Stimulated activated naive B cell treated with anti-CD40 and anti-IgM and Interleukin-4, amounts not matched to agents 10 μg/mL and 1 μg/mL and 100 μg/mL, for 72 hours (primary cell): Measurements from ENCODE around the gene VILL.
"Not testable (repeated sequence)": the region's sequence is repeated elsewhere in the genome, so short reads cannot be mapped to it uniquely, and the experiment has no call there.

ENCODE experiments used
- ATAC-seq, 2 donors: fragments of 150-1000 bp; cut with Tn5 transposase; replicated peaks; 2 replicates each; pipeline ENCODE4 v1.10.0; 2021; ENCODE audit warnings: moderate library complexity in 1 of 2
- DNase-seq: peaks from one replicate; pipeline ENCODE4 v3.0.0; 2021
- H3K27ac Mint-ChIP-seq: one replicate; pipeline ENCODE4 v1.8.0; 2022; ENCODE audit warnings: mild to moderate bottlenecking, mixed read lengths
- H3K27me3 Mint-ChIP-seq, 2 donors: one replicate each; pipeline ENCODE4 v1.8.0; 2022; ENCODE audit warnings: mixed read lengths in 2 of 2
- H3K36me3 Mint-ChIP-seq, 2 donors: one replicate each; pipeline ENCODE4 v1.8.0; 2022; ENCODE audit warnings: mixed read lengths in 2 of 2, mild to moderate bottlenecking in 1 of 2
- H3K4me1 Mint-ChIP-seq, 2 donors: one replicate each; pipeline ENCODE4 v1.8.0; 2022; ENCODE audit warnings: mixed read lengths in 2 of 2, mild to moderate bottlenecking in 1 of 2
- H3K4me3 Mint-ChIP-seq, 2 donors: one replicate each; pipeline ENCODE4 v1.8.0; 2022; ENCODE audit warnings: mild to moderate bottlenecking in 2 of 2, mixed read lengths in 2 of 2, moderate library complexity in 1 of 2
- H3K9me3 Mint-ChIP-seq, 2 donors: one replicate each; pipeline ENCODE4 v1.8.0; 2022; ENCODE audit warnings: mixed read lengths in 2 of 2, mild to moderate bottlenecking in 1 of 2

VILL gene

DNA sequence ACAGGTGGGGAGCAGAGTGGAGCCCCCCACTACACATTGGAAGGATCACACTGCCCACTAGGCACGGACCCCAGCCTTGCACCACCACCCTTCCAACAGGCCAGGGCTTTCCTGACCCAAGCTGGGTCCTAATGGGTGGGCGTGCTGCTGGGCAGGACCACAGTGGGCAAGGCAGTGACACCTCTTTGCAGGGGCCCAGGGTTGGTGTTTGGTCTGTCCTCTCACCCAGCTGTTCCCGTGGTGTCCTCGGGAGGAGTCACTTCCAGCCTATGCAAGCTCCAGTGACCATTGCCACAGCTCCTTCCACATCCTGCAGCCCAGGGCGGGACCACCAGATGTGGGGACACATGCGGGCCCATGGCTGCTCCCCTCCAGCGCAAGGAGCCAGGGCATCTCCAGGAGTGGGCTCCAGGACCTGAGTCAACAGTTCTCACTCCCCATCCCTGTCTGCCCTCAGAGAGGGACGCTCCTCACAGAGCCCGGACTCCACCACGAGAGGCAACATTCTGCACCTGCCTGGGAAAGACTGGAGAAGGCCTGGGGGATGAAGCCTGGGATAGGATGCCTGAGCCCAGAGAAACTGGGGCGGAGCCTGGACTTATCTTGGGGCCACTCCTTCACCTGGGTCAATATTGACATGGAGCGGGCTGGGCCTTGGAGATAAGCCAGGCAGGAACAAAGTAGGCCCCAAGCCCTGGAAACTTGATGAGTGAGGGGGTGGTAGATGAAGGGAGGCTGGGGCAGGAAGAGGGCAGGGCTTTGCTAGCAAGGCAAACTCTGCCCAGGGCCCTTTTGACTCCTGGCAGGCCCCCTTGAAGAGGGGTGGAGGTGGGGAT, 3.9 kb upstream of the VILL start:
- DNase-seq, result no peak
- no peak for ATAC-seq

DNA sequence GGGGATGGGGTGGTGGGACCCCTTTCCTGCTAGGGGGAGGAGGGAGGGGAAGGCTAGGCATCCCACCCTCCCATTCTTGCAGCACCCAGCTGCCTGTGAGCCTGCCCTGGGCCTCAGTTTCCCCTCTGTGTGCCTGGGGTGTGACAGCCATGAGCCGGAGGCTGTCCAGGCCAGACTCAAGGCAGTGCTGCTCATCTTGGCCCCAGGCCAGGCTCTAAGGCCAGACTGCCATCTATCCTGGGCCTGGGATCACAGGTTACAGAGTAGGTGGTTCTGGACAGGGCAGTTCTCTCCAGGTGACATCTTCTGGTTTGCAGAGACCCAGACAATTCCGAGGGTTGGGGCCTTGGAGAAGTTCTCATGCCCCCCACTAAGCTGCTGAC, 3.3 kb upstream of the VILL start:
- no peaks in the 10 kb centered on the region for H3K4me1 Mint-ChIP-seq
- no peaks in the 10 kb centered on the region for H3K27me3 Mint-ChIP-seq
- no peak for ATAC-seq
- H3K9me3 Mint-ChIP-seq, result no peaks in the 10 kb centered on the region
- H3K4me3 Mint-ChIP-seq, result no peak overlapping the region
- DNase-seq, result no peak
- H3K27ac Mint-ChIP-seq, result no peak overlapping the region
- no peaks in the 10 kb centered on the region for H3K36me3 Mint-ChIP-seq

More for the DNA sequence above, 3.9 kb upstream of the VILL start:
- no peaks in the 10 kb centered on the region for H3K9me3 Mint-ChIP-seq
- H3K4me1 Mint-ChIP-seq, result no peaks in the 10 kb centered on the region
- H3K27ac Mint-ChIP-seq, result no peak overlapping the region
- H3K27me3 Mint-ChIP-seq, result no peaks in the 10 kb centered on the region
- no peak overlapping the region for H3K4me3 Mint-ChIP-seq
- no peaks in the 10 kb centered on the region for H3K36me3 Mint-ChIP-seq

DNA sequence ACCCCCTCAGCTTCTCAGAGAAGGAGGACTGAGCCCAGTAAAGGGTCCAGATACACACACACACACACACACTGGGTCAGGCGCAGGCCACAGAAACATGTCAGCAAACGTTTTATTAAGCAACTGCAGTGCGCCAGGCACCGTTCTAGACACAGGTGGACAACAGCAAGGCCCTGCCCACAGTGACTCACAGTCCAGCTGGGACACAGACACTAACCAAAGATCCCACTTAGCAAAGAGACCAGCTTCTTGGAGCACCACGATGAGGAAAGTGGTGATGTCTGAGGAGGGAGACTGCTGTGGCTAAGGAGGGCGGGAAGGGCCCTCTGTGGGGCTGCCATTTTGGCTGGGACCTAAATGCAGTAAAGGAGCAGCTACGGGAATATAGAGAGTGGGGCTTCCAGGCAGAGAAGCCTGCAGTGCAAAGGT, 2.8 kb upstream of the VILL start:
- Mint-ChIP-seq H3K36me3 (no peaks in the 10 kb centered on the region), H3K27ac (no peak overlapping the region), H3K27me3 (no peaks in the 10 kb centered on the region), H3K4me3 (no peak overlapping the region), H3K4me1 (no peaks in the 10 kb centered on the region), H3K9me3 (no peaks in the 10 kb centered on the region)
- no peak for DNase-seq
- ATAC-seq, result no peak

DNA sequence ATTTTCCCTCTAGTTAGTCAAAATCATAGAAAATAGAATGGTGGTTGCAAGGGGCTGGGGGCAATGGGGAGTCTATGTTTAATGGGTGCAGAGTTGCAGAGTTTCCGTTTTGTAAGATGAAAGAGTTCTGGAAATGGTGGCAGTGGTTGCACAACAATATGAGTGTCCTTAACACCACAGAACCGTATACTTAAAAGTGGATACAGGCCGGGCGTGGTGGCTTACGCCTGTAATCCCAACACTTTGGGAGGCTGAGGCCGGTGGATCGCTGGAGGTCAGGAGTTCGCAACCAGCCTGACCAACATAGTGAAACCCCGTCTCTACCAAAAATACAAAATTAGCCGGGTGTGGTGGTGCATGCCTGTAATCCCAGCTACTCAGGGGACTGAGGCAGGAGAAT, 2.2 kb upstream of the VILL start:
- DNase-seq, H3K27ac Mint-ChIP-seq, H3K27me3 Mint-ChIP-seq, H3K4me3 Mint-ChIP-seq, H3K4me1 Mint-ChIP-seq, ATAC-seq, H3K9me3 Mint-ChIP-seq, H3K36me3 Mint-ChIP-seq: not testable (repeated sequence)

DNA sequence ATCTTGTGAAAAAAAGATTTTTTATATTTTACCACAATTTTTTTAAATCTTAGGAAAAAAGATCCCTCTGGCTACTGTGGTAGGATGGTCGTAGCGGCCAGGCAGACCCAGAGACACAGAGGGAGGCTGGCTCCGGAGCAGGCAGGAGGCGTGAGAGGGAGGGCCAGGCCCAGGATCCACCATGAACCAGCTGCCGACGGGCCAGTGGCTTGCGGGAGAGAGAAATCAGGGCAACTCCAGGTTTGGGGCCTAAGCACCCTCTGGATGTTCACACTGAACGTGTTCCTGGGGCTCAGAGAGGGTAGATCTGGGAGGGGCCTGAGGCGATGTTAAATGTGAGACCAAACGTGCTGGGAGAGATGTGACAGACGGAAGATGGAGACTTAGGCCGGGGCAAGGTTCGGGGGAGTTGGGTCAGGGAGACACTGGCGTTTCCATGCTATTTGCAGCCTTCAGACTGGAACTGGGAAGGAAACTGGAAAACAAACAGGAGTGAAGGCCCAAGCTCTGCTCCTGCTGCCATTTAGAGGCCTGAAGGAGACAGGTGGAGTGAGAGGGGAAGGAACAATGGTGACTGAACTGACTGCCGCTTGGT, 1.6 kb upstream of the VILL start:
- Mint-ChIP-seq H3K4me1 (peaks cover 5 to 8% of the 10 kb centered on the region in 2 donors), H3K27me3 (no peaks in the 10 kb centered on the region), H3K36me3 (no peaks in the 10 kb centered on the region), H3K4me3 (no peak overlapping the region), H3K27ac (peak overlapping the region; percentile 9), H3K9me3 (no peaks in the 10 kb centered on the region)
- DNase-seq (no peak), ATAC-seq (no peak)

DNA sequence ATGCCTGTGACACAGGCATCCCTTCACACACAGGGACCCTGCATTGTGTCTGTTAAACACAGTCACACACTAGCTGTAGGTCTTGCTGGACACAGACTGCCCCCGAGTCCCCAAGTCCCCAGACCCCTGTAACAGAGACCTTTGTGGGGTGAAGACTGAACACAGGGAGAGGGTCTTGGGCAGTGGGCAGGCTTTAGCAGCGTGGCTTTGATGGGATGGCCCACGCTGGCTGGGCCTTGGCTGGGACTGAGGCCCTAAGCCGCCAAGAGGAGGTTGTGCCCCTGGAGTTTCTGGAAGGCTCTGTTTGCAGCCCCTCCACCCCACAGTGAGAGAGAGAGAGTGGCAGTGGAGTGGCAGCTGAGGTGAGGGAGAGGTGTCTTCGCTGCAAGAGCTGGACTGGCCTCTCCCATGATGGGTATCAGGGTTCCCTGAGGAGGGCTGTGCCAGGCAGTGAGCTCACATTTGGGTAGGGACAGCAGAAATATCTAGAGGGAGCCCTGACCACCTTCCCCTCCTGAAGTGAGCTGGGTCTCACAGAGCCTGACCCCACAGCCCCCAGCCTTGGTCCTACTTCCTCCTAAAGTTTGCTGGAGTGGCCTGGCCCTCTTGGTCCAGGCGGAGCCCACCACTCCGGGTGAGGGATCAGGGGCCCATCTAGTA, 635 bp upstream of the VILL start:
- Mint-ChIP-seq H3K27me3 (no peaks in the 10 kb centered on the region), H3K4me3 (no peak overlapping the region), H3K36me3 (no peaks in the 10 kb centered on the region), H3K27ac (no peak overlapping the region), H3K9me3 (no peaks in the 10 kb centered on the region), H3K4me1 (peaks cover 11 to 17% of the 10 kb centered on the region in 2 donors)
- DNase-seq (no peak), ATAC-seq (no peak)

DNA sequence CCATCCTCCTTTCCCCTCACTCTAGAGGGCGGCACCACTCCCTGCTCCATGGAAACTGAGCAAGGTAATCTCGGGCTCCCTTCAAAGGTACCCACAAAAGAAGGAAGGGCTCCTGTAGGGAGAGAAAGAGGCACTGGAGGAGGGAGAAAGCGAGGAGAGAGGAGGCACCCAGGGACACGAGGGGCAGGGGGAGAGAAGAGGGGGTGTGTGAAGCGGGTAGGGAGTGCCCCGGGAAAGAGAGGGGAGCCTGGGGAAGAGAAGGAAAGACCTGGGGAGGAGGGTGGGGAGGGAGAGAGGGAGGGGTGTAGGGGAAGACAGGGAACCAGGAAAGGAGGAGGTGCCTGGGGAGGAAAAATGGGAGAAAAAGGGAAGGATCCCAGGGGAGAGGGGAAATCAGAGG, 523 bp downstream of the VILL start:
- Mint-ChIP-seq H3K27me3 (no peaks in the 10 kb centered on the region), H3K9me3 (no peaks in the 10 kb centered on the region), H3K4me3 (no peak overlapping the region), H3K27ac (no peak overlapping the region), H3K36me3 (peaks cover 5 to 7% of the 10 kb centered on the region in 2 donors), H3K4me1 (peaks cover 17 to 27% of the 10 kb centered on the region in 2 donors)
- no peak for DNase-seq
- ATAC-seq, result no peak

DNA sequence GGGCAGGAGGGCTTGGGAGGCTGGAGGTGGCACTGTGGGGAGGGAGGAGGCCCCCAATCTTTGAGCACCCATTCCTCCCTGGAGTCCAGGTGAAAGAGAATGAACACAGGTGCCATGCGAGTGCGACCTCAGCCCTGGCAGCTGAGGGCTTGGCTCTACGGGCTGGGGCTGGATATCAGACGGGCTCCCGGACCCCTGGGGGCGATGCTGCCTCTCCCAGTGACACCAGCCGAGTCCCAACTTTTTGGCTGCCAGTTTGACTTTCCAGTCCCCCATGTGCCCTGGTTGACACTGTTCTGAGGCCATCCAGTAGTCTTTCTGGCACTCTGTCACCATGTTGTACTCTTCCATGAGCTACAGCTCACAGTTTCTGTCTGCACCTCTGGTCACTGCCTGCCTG, 1.2 kb downstream of the VILL start:
- Mint-ChIP-seq H3K27ac (peak overlapping the region; percentile 47), H3K4me1 (peaks cover 20 to 34% of the 10 kb centered on the region in 2 donors), H3K4me3 (no peak overlapping the region), H3K9me3 (peaks cover 0 to 3% of the 10 kb centered on the region in 2 donors), H3K27me3 (no peaks in the 10 kb centered on the region), H3K36me3 (peaks cover 12 to 14% of the 10 kb centered on the region in 2 donors)
- no peak for ATAC-seq
- DNase-seq, result no peak

DNA sequence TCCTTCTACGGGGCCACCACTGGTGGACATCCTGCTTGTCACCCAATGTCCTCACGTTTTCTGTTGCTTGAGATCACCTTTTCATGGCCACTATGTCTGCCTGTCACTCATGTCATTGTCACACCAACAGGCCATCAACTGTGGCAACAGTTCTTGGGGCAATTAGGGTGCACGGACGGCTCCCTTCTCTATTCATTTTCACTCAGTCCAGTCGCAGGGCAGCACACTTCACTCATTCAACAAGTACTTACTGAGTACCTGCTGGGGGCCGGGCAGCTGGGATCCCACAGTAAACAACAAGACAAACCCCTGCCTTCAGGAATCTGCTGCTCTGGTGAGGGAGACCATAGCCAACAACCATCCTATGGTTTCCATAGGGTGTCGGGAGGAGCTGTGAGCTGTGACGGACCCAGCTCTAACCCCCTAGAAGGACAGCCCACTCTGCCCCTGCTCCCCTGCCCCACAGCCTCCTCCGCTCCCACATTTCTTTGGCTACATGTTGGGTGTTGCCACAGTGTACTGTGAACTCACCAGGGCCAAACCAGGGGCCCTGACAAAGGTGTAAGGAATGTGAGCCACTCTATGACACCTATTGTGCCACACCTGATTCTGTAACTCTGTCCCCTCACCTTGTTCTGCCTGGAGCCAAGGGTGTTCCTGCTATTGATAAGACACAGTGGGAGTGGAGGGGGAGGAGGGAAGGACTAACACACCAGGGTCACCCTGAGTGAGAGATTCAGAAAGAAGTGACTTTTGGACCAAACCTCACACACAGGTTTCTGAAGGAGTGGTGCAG, 1.9 kb downstream of the VILL start:
- no peak overlapping the region for H3K27ac Mint-ChIP-seq
- peaks cover 0 to 3% of the 10 kb centered on the region in 2 donors for H3K9me3 Mint-ChIP-seq
- H3K36me3 Mint-ChIP-seq, result peaks cover 17 to 20% of the 10 kb centered on the region in 2 donors
- no peaks in the 10 kb centered on the region for H3K27me3 Mint-ChIP-seq
- H3K4me1 Mint-ChIP-seq, result peaks cover 26 to 40% of the 10 kb centered on the region in 2 donors
- ATAC-seq, result no peak
- no peak for DNase-seq
- H3K4me3 Mint-ChIP-seq, result no peak overlapping the region

DNA sequence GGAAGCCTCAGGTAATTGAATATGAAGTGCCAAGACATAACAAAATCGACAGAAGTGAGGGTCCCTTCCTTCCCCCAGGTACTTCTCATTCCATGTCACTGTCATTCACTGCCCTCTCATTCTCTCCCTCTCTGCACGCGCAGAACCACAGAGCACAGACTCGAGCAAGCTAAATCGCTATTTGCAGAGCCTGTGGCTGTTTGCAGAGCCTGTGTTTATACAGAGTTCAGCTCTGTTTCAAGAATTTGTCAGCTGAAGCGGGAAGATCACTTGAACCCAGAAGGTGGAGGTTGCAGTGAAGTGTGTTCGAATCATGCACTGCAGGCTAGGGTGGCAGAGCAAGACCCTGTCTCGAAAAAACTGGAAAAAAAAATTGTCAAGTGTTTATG, 2.5 kb downstream of the VILL start:
- Mint-ChIP-seq H3K36me3 (peaks cover 17 to 20% of the 10 kb centered on the region in 2 donors), H3K4me1 (peaks cover 28 to 42% of the 10 kb centered on the region in 2 donors), H3K27me3 (no peaks in the 10 kb centered on the region), H3K27ac (peak overlapping the region; percentile 4), H3K4me3 (peak overlapping the region; percentile 23 to 91), H3K9me3 (peaks cover 0 to 3% of the 10 kb centered on the region in 2 donors)
- no peak for DNase-seq
- no peak for ATAC-seq

DNA sequence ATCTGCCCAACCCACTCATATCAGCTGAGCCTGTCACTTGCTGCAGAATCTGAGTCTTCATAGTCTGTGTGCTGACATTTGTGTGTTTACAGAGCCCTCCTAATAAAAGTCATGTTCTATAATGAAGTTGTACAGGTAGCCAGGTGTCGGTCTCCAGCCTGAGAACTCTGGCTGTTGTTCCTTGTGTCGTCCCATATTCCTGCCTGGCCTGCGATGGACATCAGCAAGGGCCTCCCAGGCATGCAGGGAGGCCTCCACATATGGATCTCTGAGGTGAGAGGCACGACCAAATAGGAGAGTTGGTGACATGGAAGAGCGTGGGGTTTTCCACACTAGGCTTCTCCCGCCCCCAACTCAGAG, 2.9 kb downstream of the VILL start:
- Mint-ChIP-seq H3K27ac (peak overlapping the region; percentile 96), H3K4me1 (peaks cover 32 to 46% of the 10 kb centered on the region in 2 donors), H3K27me3 (no peaks in the 10 kb centered on the region), H3K4me3 (peak overlapping the region; percentile 91 to 96), H3K9me3 (peaks cover 0 to 3% of the 10 kb centered on the region in 2 donors), H3K36me3 (peaks cover 17 to 20% of the 10 kb centered on the region in 2 donors)
- ATAC-seq (no peak), DNase-seq (no peak)

DNA sequence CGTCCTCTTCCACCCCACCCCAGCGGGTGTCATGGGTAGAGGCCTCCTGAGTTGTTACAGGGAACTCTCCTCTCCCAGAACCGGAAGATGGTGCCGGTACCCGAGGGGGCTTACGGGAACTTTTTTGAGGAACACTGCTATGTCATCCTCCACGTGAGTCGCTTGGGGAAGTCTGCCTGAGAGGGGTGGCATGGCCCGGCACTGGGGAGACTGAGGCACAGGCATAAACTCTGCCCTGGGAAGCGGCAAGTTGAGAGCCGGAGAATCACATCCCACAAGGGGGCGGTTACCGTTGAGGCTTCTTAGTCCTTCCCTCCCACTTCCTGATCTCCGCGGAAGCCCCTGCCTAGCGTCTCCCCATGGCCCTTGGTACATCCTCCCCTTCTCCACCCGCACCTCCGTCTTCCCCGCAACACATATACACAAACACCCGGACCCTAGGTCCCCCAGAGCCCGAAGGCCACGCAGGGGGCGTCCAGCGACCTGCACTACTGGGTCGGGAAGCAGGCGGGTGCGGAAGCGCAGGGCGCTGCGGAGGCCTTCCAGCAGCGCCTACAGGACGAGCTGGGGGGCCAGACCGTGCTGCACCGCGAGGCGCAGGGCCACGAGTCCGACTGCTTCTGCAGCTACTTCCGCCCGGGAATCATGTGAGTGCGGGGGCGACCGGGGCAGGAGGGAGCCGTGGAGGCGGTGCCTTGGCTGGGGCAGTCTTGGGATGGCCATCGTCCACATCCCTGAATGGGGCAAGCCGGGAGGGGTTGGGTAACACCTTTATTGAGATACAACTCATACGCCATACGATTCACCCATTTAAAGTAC, 3.4 kb downstream of the VILL start:
- peak overlapping the region; percentile 91 to 96 for H3K4me3 Mint-ChIP-seq
- H3K27me3 Mint-ChIP-seq, result no peaks in the 10 kb centered on the region
- DNase-seq, result peak; percentile 77
- peaks cover 0 to 3% of the 10 kb centered on the region in 2 donors for H3K9me3 Mint-ChIP-seq
- H3K27ac Mint-ChIP-seq, result peak overlapping the region; percentile 96
- ATAC-seq, result peak; percentile 80
- H3K36me3 Mint-ChIP-seq, result peaks cover 17 to 20% of the 10 kb centered on the region in 2 donors
- H3K4me1 Mint-ChIP-seq, result peaks cover 35 to 52% of the 10 kb centered on the region in 2 donors

DNA sequence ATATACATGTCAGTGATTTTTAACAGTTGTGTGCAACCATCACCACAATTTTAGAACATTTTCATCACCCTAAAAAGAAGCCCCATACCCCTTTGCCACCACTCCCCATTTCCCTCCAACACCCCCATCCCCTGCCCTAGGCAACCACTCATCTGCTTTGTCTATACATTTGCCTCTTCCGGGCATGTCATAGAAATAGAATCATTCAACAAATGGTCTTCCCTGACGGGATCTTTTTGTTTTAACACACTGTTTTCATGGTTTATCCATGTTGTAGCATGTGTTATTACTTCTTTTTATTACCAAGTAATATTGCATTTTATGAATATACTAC, 4.0 kb downstream of the VILL start:
- no peaks in the 10 kb centered on the region for H3K27me3 Mint-ChIP-seq
- H3K36me3 Mint-ChIP-seq, result peaks cover 17 to 26% of the 10 kb centered on the region in 2 donors
- H3K4me1 Mint-ChIP-seq, result peaks cover 41 to 57% of the 10 kb centered on the region in 2 donors
- peak overlapping the region; percentile 96 for H3K27ac Mint-ChIP-seq
- DNase-seq (no peak), ATAC-seq (peak; percentile 0 to 5)
- H3K9me3 Mint-ChIP-seq, result peaks cover 0 to 3% of the 10 kb centered on the region in 2 donors
- H3K4me3 Mint-ChIP-seq, result peak overlapping the region; percentile 91 to 96
